ENCODE data around the gene SLC35D3.
"Not testable (repeated sequence)": the region's sequence is repeated elsewhere in the genome, so short reads cannot be mapped to it uniquely, and the experiment has no call there.

SLC35D3 gene

GRCh38 chr6:136930528-136930927 lies 8.4 kb downstream of the SLC35D3 start:
- H3K27me3 ChIP-seq (ENCODE audit: insufficient read depth, poor library complexity, severe bottlenecking) = no peaks in the 10 kb centered on the region
- TF ChIP-seq CTCF (IDR thresholded peaks at IDR 0.05; ENCODE audit: poor library complexity, severe bottlenecking) = no peak
- DNase-seq (ENCODE audit: low spot score) (no peak), ATAC-seq (ENCODE audit: low read depth) (no peak)
- no peaks in the 10 kb centered on the region for H3K9me3 ChIP-seq (ENCODE audit: severe bottlenecking)
- no peaks in the 10 kb centered on the region for H3K36me3 ChIP-seq (ENCODE audit: low read depth)
- no peak overlapping the region for H3K4me3 ChIP-seq (ENCODE audit: severe bottlenecking)
- no peaks in the 10 kb centered on the region for H3K4me1 ChIP-seq (ENCODE audit: insufficient read depth, poor library complexity, severe bottlenecking)
- H3K27ac ChIP-seq (ENCODE audit: poor library complexity, severe bottlenecking) = no peak overlapping the region

- Histone ChIP-seq H3K27me3 (ENCODE audit: insufficient read depth, poor library complexity, severe bottlenecking) (no peaks in the 10 kb centered on the region), H3K4me1 (ENCODE audit: insufficient read depth, poor library complexity, severe bottlenecking) (no peaks in the 10 kb centered on the region), H3K4me3 (ENCODE audit: severe bottlenecking) (no peak overlapping the region), H3K36me3 (ENCODE audit: low read depth) (no peaks in the 10 kb centered on the region), H3K9me3 (ENCODE audit: severe bottlenecking) (no peaks in the 10 kb centered on the region), H3K27ac (ENCODE audit: poor library complexity, severe bottlenecking) (no peak overlapping the region)
- no peak for DNase-seq (ENCODE audit: low spot score)
- TF ChIP-seq CTCF (IDR thresholded peaks at IDR 0.05; ENCODE audit: poor library complexity, severe bottlenecking) = no peak
- ATAC-seq (ENCODE audit: low read depth) = no peak
These were observed 10.5 kb downstream of the SLC35D3 start for GRCh38 chr6:136932599-136932998.

GRCh38 chr6:136945072-136945471 lies 23.0 kb downstream of the SLC35D3 start:
- TF ChIP-seq CTCF (IDR thresholded peaks at IDR 0.05; ENCODE audit: poor library complexity, severe bottlenecking) = no peak
- no peak for ATAC-seq (ENCODE audit: low read depth)
- no peak overlapping the region for H3K27ac ChIP-seq (ENCODE audit: poor library complexity, severe bottlenecking)
- no peak for DNase-seq (ENCODE audit: low spot score)
- no peaks in the 10 kb centered on the region for H3K36me3 ChIP-seq (ENCODE audit: low read depth)
- no peaks in the 10 kb centered on the region for H3K4me1 ChIP-seq (ENCODE audit: insufficient read depth, poor library complexity, severe bottlenecking)
- H3K4me3 ChIP-seq (ENCODE audit: severe bottlenecking) = no peak overlapping the region
- H3K9me3 ChIP-seq (ENCODE audit: severe bottlenecking) = no peaks in the 10 kb centered on the region
- no peaks in the 10 kb centered on the region for H3K27me3 ChIP-seq (ENCODE audit: insufficient read depth, poor library complexity, severe bottlenecking)

- Histone ChIP-seq H3K4me1 (ENCODE audit: insufficient read depth, poor library complexity, severe bottlenecking) (no peaks in the 10 kb centered on the region), H3K27ac (ENCODE audit: poor library complexity, severe bottlenecking) (no peak overlapping the region), H3K9me3 (ENCODE audit: severe bottlenecking) (no peaks in the 10 kb centered on the region), H3K4me3 (ENCODE audit: severe bottlenecking) (no peak overlapping the region), H3K36me3 (ENCODE audit: low read depth) (no peaks in the 10 kb centered on the region), H3K27me3 (ENCODE audit: insufficient read depth, poor library complexity, severe bottlenecking) (no peaks in the 10 kb centered on the region)
- DNase-seq (ENCODE audit: low spot score) = no peak
- TF ChIP-seq CTCF (IDR thresholded peaks at IDR 0.05; ENCODE audit: poor library complexity, severe bottlenecking) = no peak
- ATAC-seq (ENCODE audit: low read depth) = no peak
These were observed 23.6 kb downstream of the SLC35D3 start for GRCh38 chr6:136945711-136946121.

GRCh38 chr6:136947037-136947436 lies 24.9 kb downstream of the SLC35D3 start:
- H3K9me3 ChIP-seq (ENCODE audit: severe bottlenecking) = no peaks in the 10 kb centered on the region
- no peak for DNase-seq (ENCODE audit: low spot score)
- ATAC-seq (ENCODE audit: low read depth) = no peak
- H3K27ac ChIP-seq (ENCODE audit: poor library complexity, severe bottlenecking) = no peak overlapping the region
- H3K27me3 ChIP-seq (ENCODE audit: insufficient read depth, poor library complexity, severe bottlenecking) = no peaks in the 10 kb centered on the region
- H3K36me3 ChIP-seq (ENCODE audit: low read depth) = no peaks in the 10 kb centered on the region
- no peak overlapping the region for H3K4me3 ChIP-seq (ENCODE audit: severe bottlenecking)
- no peaks in the 10 kb centered on the region for H3K4me1 ChIP-seq (ENCODE audit: insufficient read depth, poor library complexity, severe bottlenecking)
- no peak for TF ChIP-seq CTCF (IDR thresholded peaks at IDR 0.05; ENCODE audit: poor library complexity, severe bottlenecking)

- H3K27ac ChIP-seq (ENCODE audit: poor library complexity, severe bottlenecking); DNase-seq (ENCODE audit: low spot score); H3K4me3 ChIP-seq (ENCODE audit: severe bottlenecking); H3K36me3 ChIP-seq (ENCODE audit: low read depth); H3K4me1 ChIP-seq (ENCODE audit: insufficient read depth, poor library complexity, severe bottlenecking); H3K9me3 ChIP-seq (ENCODE audit: severe bottlenecking); ATAC-seq (ENCODE audit: low read depth); H3K27me3 ChIP-seq (ENCODE audit: insufficient read depth, poor library complexity, severe bottlenecking): not testable (repeated sequence)
These were observed 27.9 kb downstream of the SLC35D3 start for GRCh38 chr6:136949957-136950356.
